IPS DF 4.7 (cell line): ENCODE data around the gene KHDC4.

Experiments used
- DNase-seq: peaks from one replicate; pipeline ENCODE4 v3.0.0-alpha.2; 2013; ENCODE audit warnings: low spot score; ENCODE audit errors: extremely low read depth

KHDC4 gene

GRCh38 chr1:155864393-155864792 lies 69.8 kb downstream of the KHDC4 start:
- no peak for DNase-seq
